HEK293 (cell line): ENCODE data around the gene SLC44A1.

Source experiments
- CTCF ChIA-PET: fragments of 350-600 bp; formaldehyde crosslinking; extraction: SDS; loops from one replicate; lab custom pipeline; 2021; ENCODE audit warnings: antibody characterized with exemption; lab: Yijun Ruan, JAX
- POLR2A ChIA-PET: fragments of 300-600 bp; formaldehyde crosslinking; extraction: SDS; loops from one replicate; lab custom pipeline; 2020; ENCODE audit warnings: antibody characterized with exemption, inconsistent platforms; lab: Yijun Ruan, JAX
- H3K27ac ChIP-seq: fragments of 200-500 bp; sonication (Bioruptor generic); 2 replicates; pipeline ENCODE4 v1.5.1; 2014; ENCODE audit warnings: low read depth, low read length, control low read depth, inconsistent platforms; ENCODE audit errors: extremely low read depth
- H3K36me3 ChIP-seq, 2 experiments: fragments of 200-500 bp in 1 of 2; sonication (Bioruptor generic) in 1 of 2; 1 replicate in 1 of 2; 2 replicates in 1 of 2; pipeline ENCODE4 v1.5.1; 2014 to 2017; ENCODE audit warnings: inconsistent platforms in 2 of 2, low read length in 2 of 2; ENCODE audit not compliant: control insufficient read depth in 2 of 2, insufficient read depth in 1 of 2
- H3K4me1 ChIP-seq: fragments of 200-500 bp; sonication (Bioruptor generic); 2 replicates; pipeline ENCODE4 v1.5.1; 2014; ENCODE audit warnings: mild to moderate bottlenecking, low read length, inconsistent platforms; ENCODE audit not compliant: control insufficient read depth, insufficient read depth
- H3K4me3 ChIP-seq: 2 replicates; pipeline ENCODE4 v1.5.1; 2011; ENCODE audit warnings: low read depth, mild to moderate bottlenecking, control low read depth, low read length, moderate library complexity
- H3K9me3 ChIP-seq: fragments of 200-500 bp; sonication (Bioruptor generic); 2 replicates; pipeline ENCODE4 v1.5.1; 2014; ENCODE audit warnings: low read depth, low read length, inconsistent platforms; ENCODE audit not compliant: control insufficient read depth, insufficient read depth
- GLI2 ChIP-seq: fragments of 450-650 bp; formaldehyde crosslinking; IDR thresholded peaks from 2 replicates; pipeline ENCODE4; 2017; ENCODE audit warnings: missing biosample characterization, missing genetic modification characterization, low read depth, borderline replicate concordance
- HOXD13 ChIP-seq: sonication (generic); formaldehyde crosslinking; IDR thresholded peaks from 2 replicates; pipeline ENCODE4 v1.8.0; 2022; ENCODE audit warnings: missing genetic modification reagents, borderline replicate concordance
- KLF1 ChIP-seq: fragments of 450-650 bp; formaldehyde crosslinking; IDR thresholded peaks from 2 replicates; pipeline ENCODE4 v1.5.1; 2016; ENCODE audit warnings: missing biosample characterization, missing genetic modification characterization
- ZFHX2 ChIP-seq: fragments of 450-650 bp; formaldehyde crosslinking; conservative IDR thresholded peaks from 2 replicates; pipeline ENCODE4 v1.5.1; 2016; ENCODE audit warnings: missing biosample characterization, missing genetic modification characterization
- ZFP69B ChIP-seq: fragments of 450-650 bp; formaldehyde crosslinking; IDR thresholded peaks from 2 replicates; pipeline ENCODE4 v1.5.1; 2016; ENCODE audit warnings: missing biosample characterization, missing genetic modification characterization
- ZNF138 ChIP-seq: fragments of 450-650 bp; formaldehyde crosslinking; IDR thresholded peaks from 2 replicates; pipeline ENCODE4 v1.5.1; 2016; ENCODE audit warnings: missing biosample characterization, missing genetic modification characterization, borderline replicate concordance
- ZNF274 ChIP-seq, 2 experiments: fragments of 200-500 bp in 1 of 2; fragments of 450-650 bp in 1 of 2; sonication (Bioruptor generic) in 1 of 2; formaldehyde crosslinking in 1 of 2; IDR thresholded peaks; 2 replicates each; pipeline versions ENCODE4 v1.5.1 to v1.6.1; 2014 to 2016; ENCODE audit warnings: borderline replicate concordance in 1 of 2, inconsistent platforms in 1 of 2, low read length in 1 of 2, missing biosample characterization in 1 of 2, missing genetic modification characterization in 1 of 2
- ZNF324 ChIP-seq: fragments of 450-650 bp; formaldehyde crosslinking; IDR thresholded peaks from 2 replicates; pipeline ENCODE4 v1.5.1; 2016; ENCODE audit warnings: missing biosample characterization, missing genetic modification characterization
- ZNF394 ChIP-seq: fragments of 450-650 bp; formaldehyde crosslinking; IDR thresholded peaks from 2 replicates; pipeline ENCODE4 v1.5.1; 2016; ENCODE audit warnings: missing biosample characterization, missing genetic modification characterization, mild to moderate bottlenecking, moderate library complexity, borderline replicate concordance
- ZNF404 ChIP-seq: fragments of 450-650 bp; formaldehyde crosslinking; IDR thresholded peaks from 2 replicates; pipeline ENCODE4 v1.5.1; 2017; ENCODE audit warnings: missing biosample characterization, missing genetic modification characterization
- ZNF548 ChIP-seq: fragments of 450-650 bp; formaldehyde crosslinking; IDR thresholded peaks from 2 replicates; pipeline ENCODE4 v1.5.1; 2016; ENCODE audit warnings: missing biosample characterization, missing genetic modification characterization
- ZNF600 ChIP-seq: fragments of 450-650 bp; formaldehyde crosslinking; IDR thresholded peaks from 2 replicates; pipeline ENCODE4 v1.5.1; 2016; ENCODE audit warnings: missing biosample characterization, missing genetic modification characterization
- ZNF658 ChIP-seq: fragments of 450-650 bp; formaldehyde crosslinking; IDR thresholded peaks from 2 replicates; pipeline ENCODE4; 2016; ENCODE audit warnings: missing biosample characterization, missing genetic modification characterization
- ZNF791 ChIP-seq: fragments of 450-650 bp; formaldehyde crosslinking; IDR thresholded peaks from 2 replicates; pipeline ENCODE4 v1.5.1; 2016; ENCODE audit warnings: missing biosample characterization, missing genetic modification characterization
- ZSCAN16 ChIP-seq: fragments of 450-650 bp; formaldehyde crosslinking; IDR thresholded peaks from 2 replicates; pipeline ENCODE4 v1.5.1; 2016; ENCODE audit warnings: missing biosample characterization, missing genetic modification characterization
- ZXDB ChIP-seq: fragments of 450-650 bp; formaldehyde crosslinking; IDR thresholded peaks from 2 replicates; pipeline ENCODE4 v1.5.1; 2016; ENCODE audit warnings: missing biosample characterization, missing genetic modification characterization
- TF ChIP-seq, protein P1 (sequence below): fragments of 450-650 bp; formaldehyde crosslinking; IDR thresholded peaks from 2 replicates; pipeline ENCODE4 v1.5.1; 2016; ENCODE audit warnings: missing biosample characterization, missing genetic modification characterization
- TF ChIP-seq, protein P2 (sequence below): fragments of 450-650 bp; formaldehyde crosslinking; IDR thresholded peaks from 2 replicates; pipeline ENCODE4 v1.5.1; 2016; ENCODE audit warnings: missing biosample characterization, missing genetic modification characterization
- TF ChIP-seq, protein P3 (sequence below): fragments of 450-650 bp; formaldehyde crosslinking; IDR thresholded peaks from 2 replicates; pipeline ENCODE4 v1.5.1; 2017; ENCODE audit warnings: missing biosample characterization, missing genetic modification characterization
- TF ChIP-seq, protein P4 (sequence below): fragments of 450-650 bp; formaldehyde crosslinking; IDR thresholded peaks from 2 replicates; pipeline ENCODE4 v1.5.1; 2016; ENCODE audit warnings: missing biosample characterization, missing genetic modification characterization
- TF ChIP-seq, protein P5 (sequence below): fragments of 450-650 bp; IDR thresholded peaks from 2 replicates; pipeline ENCODE4 v1.5.1; 2018; ENCODE audit warnings: missing biosample characterization, mild to moderate bottlenecking, missing genetic modification characterization
- TF ChIP-seq, protein P6 (sequence below): fragments of 450-650 bp; formaldehyde crosslinking; IDR thresholded peaks from 2 replicates; pipeline ENCODE4 v1.5.1; 2017; ENCODE audit warnings: missing biosample characterization, missing genetic modification characterization

SLC44A1 gene

DNA sequence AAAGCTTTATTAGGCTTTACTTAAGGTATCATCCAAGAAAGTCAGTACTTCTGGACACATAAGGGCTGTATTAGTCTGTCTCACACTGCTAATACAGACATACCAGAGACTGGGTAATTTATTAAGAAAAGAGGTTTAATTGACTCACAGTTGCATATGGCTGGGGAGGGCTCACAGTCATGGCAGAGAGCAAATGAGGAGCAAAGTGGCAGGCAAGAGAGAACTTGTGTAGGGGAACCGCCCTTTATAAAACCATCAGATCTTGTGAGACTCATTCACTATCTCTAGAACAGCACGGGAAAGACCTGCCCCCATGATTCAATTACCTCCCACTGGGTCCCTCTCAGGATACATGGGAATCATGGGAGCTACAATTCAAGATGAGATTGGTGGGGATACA, 49.2 kb upstream of the SLC44A1 start:
- POLR2A ChIA-PET: no interaction called here
- Histone ChIP-seq H3K4me1 (no peaks in the 10 kb centered on the region; the same call in 1 of the 2 replicates), H3K36me3 (no peaks in the 10 kb centered on the region), H3K4me3 (no peak overlapping the region), H3K27ac (no peak overlapping the region)
- CTCF ChIA-PET: interaction anchor here (0.6 to 0.7 kb wide), 2 partner anchors 491 to 1942 kb away, joined by 4 read pairs; no protein-coding TSS in a partner anchor
- TF ChIP-seq ZFP69B (tag by site-specific recombination) (no peak), ZNF138 (tag by site-specific recombination) (no peak), HOXD13 (no peak), ZNF548 (tag by site-specific recombination) (no peak), ZNF324 (no peak), ZNF600 (tag by site-specific recombination) (no peak), ZNF404 (no peak)
- TF ChIP-seq, protein P1, sequence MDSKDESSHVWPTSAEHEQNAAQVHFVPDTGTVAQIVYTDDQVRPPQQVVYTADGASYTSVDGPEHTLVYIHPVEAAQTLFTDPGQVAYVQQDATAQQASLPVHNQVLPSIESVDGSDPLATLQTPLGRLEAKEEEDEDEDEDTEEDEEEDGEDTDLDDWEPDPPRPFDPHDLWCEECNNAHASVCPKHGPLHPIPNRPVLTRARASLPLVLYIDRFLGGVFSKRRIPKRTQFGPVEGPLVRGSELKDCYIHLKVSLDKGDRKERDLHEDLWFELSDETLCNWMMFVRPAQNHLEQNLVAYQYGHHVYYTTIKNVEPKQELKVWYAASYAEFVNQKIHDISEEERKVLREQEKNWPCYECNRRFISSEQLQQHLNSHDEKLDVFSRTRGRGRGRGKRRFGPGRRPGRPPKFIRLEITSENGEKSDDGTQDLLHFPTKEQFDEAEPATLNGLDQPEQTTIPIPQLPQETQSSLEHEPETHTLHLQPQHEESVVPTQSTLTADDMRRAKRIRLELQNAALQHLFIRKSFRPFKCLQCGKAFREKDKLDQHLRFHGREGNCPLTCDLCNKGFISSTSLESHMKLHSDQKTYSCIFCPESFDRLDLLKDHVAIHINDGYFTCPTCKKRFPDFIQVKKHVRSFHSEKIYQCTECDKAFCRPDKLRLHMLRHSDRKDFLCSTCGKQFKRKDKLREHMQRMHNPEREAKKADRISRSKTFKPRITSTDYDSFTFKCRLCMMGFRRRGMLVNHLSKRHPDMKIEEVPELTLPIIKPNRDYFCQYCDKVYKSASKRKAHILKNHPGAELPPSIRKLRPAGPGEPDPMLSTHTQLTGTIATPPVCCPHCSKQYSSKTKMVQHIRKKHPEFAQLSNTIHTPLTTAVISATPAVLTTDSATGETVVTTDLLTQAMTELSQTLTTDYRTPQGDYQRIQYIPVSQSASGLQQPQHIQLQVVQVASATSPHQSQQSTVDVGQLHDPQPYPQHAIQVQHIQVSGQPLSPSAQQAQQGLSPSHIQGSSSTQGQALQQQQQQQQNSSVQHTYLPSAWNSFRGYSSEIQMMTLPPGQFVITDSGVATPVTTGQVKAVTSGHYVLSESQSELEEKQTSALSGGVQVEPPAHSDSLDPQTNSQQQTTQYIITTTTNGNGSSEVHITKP (tag by site-specific recombination): no peak
- TF ChIP-seq, protein P2, sequence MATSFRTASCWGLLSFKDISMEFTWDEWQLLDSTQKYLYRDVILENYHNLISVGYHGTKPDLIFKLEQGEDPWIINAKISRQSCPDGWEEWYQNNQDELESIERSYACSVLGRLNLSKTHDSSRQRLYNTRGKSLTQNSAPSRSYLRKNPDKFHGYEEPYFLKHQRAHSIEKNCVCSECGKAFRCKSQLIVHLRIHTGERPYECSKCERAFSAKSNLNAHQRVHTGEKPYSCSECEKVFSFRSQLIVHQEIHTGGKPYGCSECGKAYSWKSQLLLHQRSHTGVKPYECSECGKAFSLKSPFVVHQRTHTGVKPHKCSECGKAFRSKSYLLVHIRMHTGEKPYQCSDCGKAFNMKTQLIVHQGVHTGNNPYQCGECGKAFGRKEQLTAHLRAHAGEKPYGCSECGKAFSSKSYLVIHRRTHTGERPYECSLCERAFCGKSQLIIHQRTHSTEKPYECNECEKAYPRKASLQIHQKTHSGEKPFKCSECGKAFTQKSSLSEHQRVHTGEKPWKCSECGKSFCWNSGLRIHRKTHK (tag by site-specific recombination): no peak
- TF ChIP-seq, all 188 proteins: peak for 0
- H3K9me3 ChIP-seq: no peaks in the 10 kb centered on the region

DNA sequence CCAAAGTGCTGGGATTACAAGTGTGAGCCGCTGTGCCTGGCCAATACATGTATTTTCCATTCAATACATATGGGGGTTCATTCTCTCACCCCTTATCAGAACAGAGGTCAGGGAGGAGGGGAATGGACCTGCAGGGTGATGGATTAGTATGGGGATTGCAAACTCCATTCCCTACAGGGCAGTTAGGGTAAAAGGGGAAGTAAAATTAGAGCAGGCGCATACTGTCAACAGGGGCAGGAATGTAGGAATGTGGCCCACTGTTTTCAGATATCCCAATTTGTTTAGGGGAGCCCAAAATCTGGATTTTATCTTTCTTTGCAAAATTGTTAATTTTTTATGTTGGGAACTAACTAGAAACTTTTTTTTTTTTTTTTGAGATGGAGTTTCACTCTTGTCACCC, 46.4 kb upstream of the SLC44A1 start:
- ChIA-PET POLR2A (no interaction called here), CTCF (no interaction called here)

More for the DNA sequence above, 46.4 kb upstream of the SLC44A1 start:
- no peaks in the 10 kb centered on the region for H3K36me3 ChIP-seq
- H3K4me3 ChIP-seq: no peak overlapping the region
- no peaks in the 10 kb centered on the region; the same call in 1 of the 2 replicates for H3K4me1 ChIP-seq
- H3K27ac ChIP-seq: no peak overlapping the region
- no peaks in the 10 kb centered on the region for H3K9me3 ChIP-seq
- TF ChIP-seq, protein P3, sequence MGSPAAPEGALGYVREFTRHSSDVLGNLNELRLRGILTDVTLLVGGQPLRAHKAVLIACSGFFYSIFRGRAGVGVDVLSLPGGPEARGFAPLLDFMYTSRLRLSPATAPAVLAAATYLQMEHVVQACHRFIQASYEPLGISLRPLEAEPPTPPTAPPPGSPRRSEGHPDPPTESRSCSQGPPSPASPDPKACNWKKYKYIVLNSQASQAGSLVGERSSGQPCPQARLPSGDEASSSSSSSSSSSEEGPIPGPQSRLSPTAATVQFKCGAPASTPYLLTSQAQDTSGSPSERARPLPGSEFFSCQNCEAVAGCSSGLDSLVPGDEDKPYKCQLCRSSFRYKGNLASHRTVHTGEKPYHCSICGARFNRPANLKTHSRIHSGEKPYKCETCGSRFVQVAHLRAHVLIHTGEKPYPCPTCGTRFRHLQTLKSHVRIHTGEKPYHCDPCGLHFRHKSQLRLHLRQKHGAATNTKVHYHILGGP (tag by site-specific recombination): no peak
- TF ChIP-seq ZNF274 (IDR thresholded peaks at IDR 0.05; ENCODE audit: low read length): no peak
- TF ChIP-seq ZNF274 (tag by site-specific recombination; IDR thresholded peaks at IDR 0.05; ENCODE audit: borderline replicate concordance): no peak
- no peak for TF ChIP-seq ZFHX2 (tag by site-specific recombination)
- no peak for TF ChIP-seq ZNF658 (tag by site-specific recombination)
- no peak for TF ChIP-seq HOXD13
- TF ChIP-seq ZNF394 (tag by site-specific recombination): no peak
- TF ChIP-seq, protein P4, sequence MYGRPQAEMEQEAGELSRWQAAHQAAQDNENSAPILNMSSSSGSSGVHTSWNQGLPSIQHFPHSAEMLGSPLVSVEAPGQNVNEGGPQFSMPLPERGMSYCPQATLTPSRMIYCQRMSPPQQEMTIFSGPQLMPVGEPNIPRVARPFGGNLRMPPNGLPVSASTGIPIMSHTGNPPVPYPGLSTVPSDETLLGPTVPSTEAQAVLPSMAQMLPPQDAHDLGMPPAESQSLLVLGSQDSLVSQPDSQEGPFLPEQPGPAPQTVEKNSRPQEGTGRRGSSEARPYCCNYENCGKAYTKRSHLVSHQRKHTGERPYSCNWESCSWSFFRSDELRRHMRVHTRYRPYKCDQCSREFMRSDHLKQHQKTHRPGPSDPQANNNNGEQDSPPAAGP (tag by site-specific recombination): no peak
- no peak for TF ChIP-seq GLI2 (tag by site-specific recombination)
- TF ChIP-seq ZNF791: no peak
- TF ChIP-seq ZXDB: no peak
- TF ChIP-seq KLF1 (tag by site-specific recombination): no peak
- TF ChIP-seq ZSCAN16: no peak
- TF ChIP-seq, protein P5, sequence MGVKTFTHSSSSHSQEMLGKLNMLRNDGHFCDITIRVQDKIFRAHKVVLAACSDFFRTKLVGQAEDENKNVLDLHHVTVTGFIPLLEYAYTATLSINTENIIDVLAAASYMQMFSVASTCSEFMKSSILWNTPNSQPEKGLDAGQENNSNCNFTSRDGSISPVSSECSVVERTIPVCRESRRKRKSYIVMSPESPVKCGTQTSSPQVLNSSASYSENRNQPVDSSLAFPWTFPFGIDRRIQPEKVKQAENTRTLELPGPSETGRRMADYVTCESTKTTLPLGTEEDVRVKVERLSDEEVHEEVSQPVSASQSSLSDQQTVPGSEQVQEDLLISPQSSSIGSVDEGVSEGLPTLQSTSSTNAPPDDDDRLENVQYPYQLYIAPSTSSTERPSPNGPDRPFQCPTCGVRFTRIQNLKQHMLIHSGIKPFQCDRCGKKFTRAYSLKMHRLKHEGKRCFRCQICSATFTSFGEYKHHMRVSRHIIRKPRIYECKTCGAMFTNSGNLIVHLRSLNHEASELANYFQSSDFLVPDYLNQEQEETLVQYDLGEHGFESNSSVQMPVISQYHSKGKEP: no peak
- TF ChIP-seq, protein P6, sequence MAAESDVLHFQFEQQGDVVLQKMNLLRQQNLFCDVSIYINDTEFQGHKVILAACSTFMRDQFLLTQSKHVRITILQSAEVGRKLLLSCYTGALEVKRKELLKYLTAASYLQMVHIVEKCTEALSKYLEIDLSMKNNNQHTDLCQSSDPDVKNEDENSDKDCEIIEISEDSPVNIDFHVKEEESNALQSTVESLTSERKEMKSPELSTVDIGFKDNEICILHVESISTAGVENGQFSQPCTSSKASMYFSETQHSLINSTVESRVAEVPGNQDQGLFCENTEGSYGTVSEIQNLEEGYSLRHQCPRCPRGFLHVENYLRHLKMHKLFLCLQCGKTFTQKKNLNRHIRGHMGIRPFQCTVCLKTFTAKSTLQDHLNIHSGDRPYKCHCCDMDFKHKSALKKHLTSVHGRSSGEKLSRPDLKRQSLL (tag by site-specific recombination): no peak
